Activated T-cell treated with anti-CD3 and anti-CD28 coated beads, Interleukin-2, amount 50 U/mL, for 1 hour (primary cell): Measurements from ENCODE around the gene CAMK2A.

Experiments
- DNase-seq: peaks from one replicate; pipeline ENCODE4 v3.0.0-alpha.2; 2020

CAMK2A gene

GRCh38 chr5:150298701-150299451, 9.3 kb upstream of the CAMK2A start:
- DNase-seq: no peak

- DNase-seq: no peak
These were observed 8.5 kb upstream of the CAMK2A start for GRCh38 chr5:150297934-150298595.

DNA sequence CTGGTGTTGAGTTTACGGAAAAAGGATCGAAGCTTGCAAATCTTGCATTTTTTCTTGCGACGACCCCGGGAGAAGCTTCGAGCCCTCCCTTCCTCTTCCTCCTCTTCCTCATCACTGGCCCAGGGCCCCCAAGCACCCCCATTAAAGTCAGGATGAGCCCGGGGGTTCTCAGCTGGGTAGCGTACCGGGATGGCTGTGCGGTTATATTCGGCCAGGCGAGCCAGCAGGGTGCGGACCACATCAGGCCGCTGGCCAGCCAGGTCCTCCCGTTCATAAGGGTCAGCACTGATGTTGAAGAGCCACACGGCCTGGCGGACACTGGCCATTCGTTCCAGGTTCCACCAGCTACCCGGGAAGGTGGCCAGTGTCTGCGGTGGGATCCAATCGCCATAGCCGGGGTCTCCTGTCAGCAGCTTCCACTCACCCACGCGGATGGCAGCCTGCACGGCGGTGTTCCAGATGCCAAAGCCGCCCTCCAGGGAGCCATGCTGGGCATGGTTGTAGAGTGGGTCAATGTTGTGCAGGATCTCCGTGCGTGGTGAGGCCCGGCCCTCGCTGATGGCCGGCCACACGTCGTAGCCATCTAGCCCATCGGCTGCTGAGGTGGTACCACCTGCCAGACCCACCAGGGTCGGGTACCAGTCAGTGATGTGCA, 7.8 kb upstream of the CAMK2A start:
- no peak for DNase-seq

DNA sequence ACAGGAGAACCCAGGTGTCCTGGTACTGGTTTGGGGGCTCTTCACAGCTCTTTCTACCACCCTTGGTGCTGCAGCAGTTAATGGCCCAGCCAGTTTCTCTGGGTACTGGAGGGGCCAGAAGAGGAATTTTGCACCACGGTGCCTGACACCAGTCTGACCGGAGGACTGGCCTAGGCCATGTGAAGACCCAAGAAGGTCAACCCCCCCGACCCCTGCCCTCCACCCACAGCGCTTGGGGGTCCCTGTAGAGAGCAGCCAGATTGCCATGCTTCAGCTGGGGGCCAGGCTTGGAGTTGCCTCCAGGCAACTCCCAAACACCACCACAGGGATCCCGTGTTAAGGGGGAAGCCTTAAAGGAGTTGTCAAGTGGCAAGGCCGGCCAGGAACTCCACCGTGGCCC, 6.9 kb upstream of the CAMK2A start:
- DNase-seq: no peak

- DNase-seq: no peak
These were observed 6.3 kb upstream of the CAMK2A start for GRCh38 chr5:150295741-150296486.

DNA sequence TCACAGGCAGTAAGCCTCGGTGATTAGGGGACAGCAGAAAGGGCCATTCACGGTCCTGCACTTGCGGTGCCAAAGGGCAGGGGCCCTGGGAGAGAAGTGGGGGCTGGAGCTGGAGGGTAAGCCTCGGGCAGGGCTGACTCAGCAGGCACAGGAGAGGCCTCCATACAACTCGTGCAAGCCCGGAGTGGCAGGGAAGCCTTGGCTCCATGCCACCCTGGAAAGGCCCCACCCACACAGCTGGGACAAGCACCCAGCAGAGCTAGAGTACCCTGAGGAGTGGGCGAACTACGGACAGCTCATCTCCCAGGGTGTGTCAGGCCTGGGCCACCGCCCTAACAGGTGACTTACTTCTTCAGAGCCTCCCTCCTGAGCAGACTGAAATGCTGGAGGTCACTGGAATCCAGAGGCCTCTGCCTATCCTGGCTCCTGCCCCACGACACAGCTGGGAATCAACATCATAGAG, 5.6 kb upstream of the CAMK2A start:
- no peak for DNase-seq

DNA sequence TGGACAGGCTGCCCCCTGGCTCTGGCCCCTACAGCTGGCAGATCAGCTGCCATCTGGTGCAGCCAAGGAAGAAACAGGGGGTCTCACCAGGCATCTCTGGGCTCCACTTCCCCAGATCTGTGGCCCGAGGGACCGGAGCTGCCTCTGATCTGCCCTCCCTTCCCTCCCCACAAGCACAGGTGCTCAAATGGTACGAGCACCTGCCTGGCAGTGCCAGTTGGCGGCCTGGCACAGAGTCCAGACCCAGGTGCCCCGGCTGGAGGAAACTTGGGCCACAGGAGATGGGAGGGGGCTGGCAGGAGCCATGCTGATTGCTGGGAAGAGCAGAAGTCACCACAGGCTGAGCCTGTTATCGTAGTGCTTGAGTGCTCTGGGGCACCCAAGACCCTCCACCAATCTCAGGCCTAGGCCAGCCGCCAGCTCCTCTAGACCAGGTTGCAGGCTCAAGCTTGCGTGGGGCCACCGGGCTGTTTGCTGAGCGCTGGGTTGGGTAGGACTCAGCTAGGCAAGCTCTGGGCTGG, 5.0 kb upstream of the CAMK2A start:
- DNase-seq: no peak

DNA sequence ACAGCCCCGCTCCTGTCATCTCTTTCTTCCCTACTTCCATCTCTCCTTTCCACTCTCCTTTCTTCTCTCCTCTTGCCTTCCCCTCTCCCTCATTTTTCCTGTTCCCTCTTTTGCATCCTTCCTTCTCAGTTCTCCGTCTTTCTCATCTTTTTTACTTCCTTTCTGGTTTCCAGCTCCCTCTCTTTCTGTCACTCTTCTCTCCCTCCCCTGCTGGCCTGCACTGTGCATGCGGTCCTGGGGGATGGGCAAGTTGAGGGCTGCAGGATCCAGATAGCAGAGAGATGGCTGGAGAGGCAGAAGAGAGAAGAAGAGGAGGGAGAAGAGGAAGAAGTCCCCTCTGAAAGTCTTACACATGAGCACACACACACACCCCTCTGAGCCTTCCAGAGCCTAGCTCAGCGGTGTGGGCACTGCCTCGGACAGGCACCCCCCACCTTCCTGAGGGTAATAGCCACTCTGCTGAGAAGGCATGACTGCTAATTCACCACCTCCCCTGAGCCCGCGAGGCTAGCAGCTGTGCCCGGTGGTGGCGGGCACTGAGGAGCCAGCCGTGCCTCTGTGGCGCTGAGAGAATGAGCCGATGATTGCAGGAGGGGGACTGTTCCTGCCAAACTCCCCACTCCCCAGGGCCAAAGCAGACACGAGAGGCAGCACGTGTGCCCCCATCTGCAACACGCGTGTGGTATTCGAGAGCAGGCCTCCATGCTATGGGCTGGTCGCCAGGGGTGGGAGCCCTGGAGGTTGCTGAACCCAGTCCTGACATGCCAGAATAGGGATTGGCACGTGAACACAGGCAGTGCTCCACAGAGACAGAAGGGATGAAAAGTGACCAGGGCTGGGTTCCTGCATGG, 3.7 kb upstream of the CAMK2A start:
- DNase-seq: no peak

- no peak for DNase-seq
These were observed 2.1 kb upstream of the CAMK2A start for GRCh38 chr5:150291388-150292385.

- no peak for DNase-seq
These were observed 782 bp downstream of the CAMK2A start for GRCh38 chr5:150288791-150289190.

DNA sequence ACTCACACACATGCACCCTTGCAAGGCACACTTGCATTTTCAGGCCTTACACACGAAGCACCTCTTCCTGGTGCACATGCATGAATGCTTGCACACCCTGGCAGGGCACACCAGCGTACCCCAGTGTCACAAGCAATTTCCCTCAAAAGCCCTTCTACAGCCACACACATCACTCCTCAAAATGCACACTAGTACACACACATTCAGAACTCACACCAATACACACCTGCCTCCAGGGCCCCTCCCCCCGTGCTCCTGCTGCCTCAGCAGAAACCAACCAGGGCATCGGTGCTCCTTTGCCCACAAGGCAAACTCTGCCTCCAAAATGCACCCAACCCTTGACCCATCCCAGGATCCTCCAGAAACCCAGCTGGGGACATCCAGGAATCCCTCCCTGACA, 1.2 kb downstream of the CAMK2A start:
- no peak for DNase-seq

- no peak for DNase-seq
These were observed 2.8 kb downstream of the CAMK2A start for GRCh38 chr5:150286820-150287219.

GRCh38 chr5:150285114-150285513, 4.5 kb downstream of the CAMK2A start:
- DNase-seq: no peak

DNA sequence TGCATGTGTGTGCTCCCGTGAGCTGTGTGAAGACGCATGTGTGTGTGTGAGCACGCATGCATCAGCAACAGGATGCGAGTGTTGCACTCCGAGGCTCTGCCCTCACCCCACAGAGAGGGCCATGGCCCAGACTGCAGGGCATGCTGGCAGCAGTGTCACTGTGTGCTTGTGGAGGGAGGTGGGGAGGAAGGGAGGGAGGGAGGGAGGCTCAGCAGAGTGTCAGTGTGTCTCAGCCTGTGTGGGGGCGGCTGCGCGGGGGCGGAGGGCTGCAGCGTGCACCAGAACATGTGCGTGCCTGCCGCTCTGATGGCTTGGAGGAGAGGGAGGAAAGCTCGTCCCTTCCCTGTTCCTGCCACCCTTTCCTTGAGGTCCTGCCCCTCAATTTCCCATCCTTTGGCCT, 5.3 kb downstream of the CAMK2A start:
- no peak for DNase-seq

DNA sequence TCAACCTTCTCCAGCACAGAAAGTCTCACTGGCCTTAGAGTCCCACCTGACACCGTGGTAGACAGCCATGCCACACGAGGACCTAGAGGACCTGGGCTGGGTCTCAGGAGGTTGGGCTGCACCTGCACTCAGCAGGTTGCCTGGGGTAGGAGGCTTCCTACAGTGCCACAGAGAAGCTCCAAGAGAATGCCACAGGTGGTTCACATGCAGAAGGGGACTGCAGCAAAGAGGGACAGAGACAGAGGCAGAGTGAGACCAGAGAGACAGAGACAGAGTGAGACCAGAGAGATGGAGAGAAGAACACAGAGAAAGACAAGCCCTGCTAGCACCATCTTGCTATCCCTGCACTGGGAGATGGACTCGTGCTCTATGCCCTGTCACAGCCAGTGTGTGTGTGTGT, 5.7 kb downstream of the CAMK2A start:
- no peak for DNase-seq

GRCh38 chr5:150281987-150282386, 7.6 kb downstream of the CAMK2A start:
- no peak for DNase-seq

DNA sequence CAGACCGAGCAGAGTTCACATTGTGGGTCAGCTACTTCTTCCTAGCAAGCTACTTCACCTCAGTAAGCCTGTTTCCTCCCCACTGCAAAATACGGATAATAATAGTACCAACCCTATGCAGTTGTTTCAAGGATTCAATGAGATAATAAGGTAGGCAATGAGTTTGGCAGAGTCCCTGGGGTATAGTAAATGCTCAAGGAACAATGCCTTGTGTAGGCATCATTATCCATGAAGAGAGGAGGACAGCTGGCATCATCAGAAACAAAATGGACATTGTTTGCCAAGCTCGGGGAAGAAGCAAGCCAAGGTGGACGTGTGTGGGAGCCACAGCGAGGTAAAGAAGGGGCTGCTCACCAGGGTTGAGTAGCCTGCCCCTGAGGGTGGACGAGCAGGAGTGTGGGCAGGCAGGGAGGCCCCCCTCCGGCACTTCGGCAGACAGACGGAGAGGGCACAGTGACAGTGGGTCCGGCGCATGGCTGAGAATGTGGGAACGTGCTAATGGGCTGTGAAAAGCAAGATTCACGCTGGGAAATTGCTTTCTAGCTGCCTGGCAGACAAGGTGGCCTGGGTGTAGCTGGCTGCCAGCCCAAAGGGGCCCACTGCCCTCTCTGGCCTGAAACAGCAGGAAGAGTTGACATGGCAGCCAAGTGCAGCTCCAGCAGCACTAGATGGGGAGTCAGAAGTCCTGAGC, 10.1 kb downstream of the CAMK2A start:
- DNase-seq: no peak

DNA sequence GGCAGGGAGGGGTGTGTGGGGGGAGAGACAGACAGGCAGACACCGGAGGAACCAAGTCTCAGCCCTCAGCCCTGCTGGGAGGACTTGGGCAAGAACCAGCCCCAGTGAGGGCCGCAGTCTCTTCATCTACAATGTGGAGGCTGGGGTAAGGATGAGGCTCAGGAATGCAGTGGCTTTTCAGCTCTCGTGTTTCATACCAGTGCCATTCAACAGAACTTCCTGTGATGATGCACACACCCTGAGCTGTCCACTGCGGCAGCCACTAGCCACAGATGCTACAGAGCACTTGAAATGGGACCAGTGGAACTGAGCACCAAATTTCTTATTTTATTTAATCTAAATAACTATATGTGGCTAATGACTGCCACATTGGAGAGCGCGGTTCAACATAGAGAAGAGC, 10.7 kb downstream of the CAMK2A start:
- DNase-seq: no peak

DNA sequence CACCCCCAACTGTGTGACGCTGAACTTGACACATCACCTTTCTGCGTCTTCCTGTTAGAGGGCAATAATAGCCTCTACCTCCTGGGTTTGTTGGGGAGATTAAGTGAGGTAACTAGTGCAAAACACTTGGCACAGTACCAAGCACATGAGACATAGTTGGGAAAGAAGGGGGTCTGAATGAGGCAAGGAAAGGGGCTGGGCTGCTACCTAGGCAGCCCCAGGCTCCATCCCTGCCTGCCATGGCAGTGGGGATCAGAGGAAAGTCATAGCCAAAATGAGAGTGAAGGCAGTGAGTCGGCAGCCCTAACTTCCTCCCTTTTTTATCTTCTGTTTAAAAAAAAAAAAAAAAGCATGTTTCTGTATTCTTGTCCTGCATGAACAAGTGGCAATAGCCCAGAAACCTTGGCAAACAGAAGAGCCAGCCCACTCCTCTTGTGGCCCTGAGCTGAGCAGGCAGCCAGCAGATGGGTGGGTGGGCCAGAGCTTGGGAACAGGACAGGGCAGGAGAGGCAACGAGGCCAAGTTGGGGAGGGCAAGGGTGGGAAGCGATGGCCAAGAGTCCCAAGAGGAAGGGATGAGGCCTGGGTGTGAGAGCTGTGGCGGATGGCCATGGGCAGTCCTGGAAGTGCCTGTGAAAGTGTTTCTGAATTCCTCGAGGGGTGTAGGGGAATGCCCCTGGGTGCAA, 11.4 kb downstream of the CAMK2A start:
- DNase-seq: no peak

GRCh38 chr5:150277043-150277442, 12.5 kb downstream of the CAMK2A start:
- DNase-seq: no peak
